C4-2B (cell line): ENCODE measurements around the gene MYO15A.

ENCODE experiments used
- H3K27ac ChIP-seq: fragments of 450-650 bp; 2 replicates; pipeline ENCODE4 v1.5.1; 2017
- ZFX ChIP-seq: fragments of 450-650 bp; IDR thresholded peaks from 2 replicates; pipeline ENCODE4 v1.6.1; 2017
- TF ChIP-seq, protein P1 (sequence below): fragments of 450-650 bp; conservative IDR thresholded peaks from 2 replicates; pipeline ENCODE4 v1.5.1; 2017; ENCODE audit warnings: mild to moderate bottlenecking

MYO15A gene

DNA sequence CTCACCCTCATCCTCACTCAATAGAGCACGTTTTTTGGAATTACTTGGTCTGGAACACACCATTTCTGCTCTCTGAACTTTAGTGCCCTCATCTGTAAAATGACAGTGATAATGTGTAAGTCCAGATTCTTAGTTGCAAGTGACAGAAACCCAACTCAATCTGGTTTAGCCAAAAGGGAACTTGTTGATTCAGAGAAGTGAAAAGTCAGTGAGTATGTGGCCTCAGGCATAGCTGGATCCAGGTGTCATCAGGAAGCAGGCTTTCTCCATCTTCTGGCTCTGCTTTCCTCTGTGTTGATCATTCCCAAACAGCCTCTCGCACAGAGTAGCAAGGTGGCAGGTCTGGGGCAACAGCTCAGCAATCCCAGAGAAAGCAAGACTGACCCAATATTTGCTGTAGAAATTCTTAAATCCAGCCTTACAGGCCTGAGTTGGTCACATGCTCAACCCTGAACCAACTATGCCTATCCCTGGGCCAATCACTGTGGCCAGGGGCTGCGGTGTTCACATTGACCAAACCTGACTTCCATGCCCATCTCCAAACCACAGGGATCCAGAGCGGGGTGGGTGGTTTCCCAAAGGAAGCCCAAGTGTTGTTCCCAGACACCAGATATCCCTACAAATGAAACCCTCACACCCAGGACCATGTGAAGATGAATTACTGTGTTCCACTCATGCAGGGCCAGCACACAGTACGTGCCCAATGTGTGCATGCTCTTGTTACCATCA is 51.7 kb downstream of the MYO15A start:
- no peak overlapping the region for H3K27ac ChIP-seq
- TF ChIP-seq, protein P1, sequence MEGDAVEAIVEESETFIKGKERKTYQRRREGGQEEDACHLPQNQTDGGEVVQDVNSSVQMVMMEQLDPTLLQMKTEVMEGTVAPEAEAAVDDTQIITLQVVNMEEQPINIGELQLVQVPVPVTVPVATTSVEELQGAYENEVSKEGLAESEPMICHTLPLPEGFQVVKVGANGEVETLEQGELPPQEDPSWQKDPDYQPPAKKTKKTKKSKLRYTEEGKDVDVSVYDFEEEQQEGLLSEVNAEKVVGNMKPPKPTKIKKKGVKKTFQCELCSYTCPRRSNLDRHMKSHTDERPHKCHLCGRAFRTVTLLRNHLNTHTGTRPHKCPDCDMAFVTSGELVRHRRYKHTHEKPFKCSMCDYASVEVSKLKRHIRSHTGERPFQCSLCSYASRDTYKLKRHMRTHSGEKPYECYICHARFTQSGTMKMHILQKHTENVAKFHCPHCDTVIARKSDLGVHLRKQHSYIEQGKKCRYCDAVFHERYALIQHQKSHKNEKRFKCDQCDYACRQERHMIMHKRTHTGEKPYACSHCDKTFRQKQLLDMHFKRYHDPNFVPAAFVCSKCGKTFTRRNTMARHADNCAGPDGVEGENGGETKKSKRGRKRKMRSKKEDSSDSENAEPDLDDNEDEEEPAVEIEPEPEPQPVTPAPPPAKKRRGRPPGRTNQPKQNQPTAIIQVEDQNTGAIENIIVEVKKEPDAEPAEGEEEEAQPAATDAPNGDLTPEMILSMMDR: no peak
- no peak for TF ChIP-seq ZFX

DNA sequence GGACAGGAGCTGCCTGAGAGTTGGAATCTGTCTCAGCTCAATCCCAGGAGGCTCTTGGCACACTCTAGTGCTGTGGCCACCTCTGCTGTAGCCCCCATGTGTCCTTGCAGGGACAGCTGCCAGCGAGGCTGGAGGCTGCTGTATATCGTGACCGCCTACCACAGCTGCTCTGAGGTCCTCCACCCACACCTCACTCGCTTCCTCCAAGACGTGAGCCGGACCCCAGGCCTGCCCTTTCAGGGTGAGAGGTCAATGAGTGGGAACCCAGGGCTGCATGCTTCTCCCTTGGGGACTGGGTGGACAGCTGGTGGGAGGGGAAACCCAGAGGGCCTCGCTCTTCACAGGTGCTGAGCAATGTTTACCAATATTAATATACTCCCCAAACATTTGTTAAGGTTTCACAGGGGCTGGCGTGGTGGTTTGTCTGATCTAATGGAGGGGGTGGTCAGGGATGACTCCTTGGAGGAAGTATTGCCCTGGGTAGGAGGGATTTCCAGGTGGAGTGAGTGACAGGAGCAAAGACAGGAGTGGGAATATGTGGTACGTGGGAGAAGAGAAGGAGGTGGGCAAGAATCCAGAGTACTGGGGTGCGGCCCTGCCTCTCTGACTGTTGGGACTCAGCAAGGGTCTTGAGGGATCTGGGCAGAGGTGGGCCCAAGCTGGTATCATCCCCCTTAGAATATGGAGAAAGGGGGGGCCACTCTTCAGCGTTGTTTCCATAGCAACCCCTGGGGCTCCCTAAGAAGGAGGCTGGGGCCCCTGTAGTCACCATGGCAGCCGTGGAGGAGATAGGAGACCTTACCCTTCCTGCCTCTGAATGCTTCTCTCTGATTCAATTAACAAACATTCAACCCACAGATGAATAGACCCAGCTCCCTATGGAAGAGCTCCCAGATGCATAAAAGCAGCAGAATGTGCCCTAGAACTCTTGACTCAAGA is 52.9 kb downstream of the MYO15A start:
- TF ChIP-seq ZFX: no peak
- TF ChIP-seq, protein P1: no peak
- H3K27ac ChIP-seq: no peak overlapping the region

DNA sequence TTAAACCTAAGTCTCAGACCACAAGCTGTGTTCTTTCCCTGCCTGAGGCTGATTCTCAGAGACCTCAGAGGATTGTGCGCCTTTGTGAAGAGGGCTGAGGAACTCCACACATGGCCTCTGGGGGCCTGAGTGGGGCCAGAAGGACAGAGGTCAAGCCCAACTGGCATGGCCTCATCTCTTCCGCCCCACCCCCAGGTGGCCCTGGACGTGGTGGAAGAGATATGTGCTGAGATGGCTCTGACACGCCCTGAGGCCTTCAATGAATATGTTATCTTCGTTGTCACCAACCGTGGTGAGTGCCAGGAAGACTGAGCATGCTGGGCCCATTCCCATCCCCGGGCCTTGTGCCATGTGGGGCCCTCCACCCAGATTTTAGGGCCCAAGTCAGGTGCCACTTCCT is 55.0 kb downstream of the MYO15A start:
- no peak for TF ChIP-seq ZFX
- TF ChIP-seq, protein P1: no peak
- H3K27ac ChIP-seq: no peak overlapping the region

DNA sequence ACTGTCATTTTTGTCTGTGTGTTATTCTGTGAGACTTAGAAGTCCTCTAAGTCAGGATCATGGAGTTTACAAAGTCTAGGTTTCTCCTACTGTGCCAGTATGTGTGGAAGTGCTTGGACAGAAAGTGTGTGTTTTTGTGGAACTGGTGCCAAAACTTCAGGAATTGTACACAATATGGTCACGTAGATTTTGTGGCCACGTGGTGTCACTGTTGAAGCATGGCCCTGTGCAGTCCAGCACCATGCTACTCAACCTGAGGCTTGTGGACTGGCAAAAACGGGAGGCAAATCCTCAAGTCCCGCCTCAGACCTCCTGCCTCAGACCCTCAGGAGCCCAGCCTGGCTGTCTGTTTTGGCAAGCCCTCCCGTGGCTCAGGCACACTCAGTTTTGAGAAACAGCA is 58.3 kb downstream of the MYO15A start:
- no peak overlapping the region for H3K27ac ChIP-seq
- TF ChIP-seq, protein P1: no peak; the same call in 1 of the 2 replicates
- TF ChIP-seq ZFX: no peak

DNA sequence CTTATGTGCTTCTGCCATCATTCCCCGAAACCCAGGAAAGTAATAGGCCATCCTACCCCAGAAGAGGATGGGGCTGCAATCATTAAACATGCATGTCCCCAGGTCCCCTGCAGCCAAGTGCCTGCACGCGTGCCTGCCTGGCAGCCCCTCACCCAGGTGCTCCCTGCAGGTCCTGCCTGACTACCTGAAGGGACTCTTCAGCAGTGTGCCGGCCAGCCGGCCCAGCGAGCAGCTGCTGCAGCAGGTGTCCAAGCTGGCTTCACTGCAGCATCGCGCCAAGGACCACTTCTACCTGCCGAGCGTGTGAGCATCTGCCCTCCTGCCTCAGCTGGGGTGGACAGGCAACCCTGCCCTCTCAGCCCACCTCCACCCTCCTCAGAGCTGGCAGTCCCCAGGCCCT is 58.9 kb downstream of the MYO15A start:
- TF ChIP-seq ZFX: no peak
- TF ChIP-seq, protein P1: no peak
- no peak overlapping the region for H3K27ac ChIP-seq

DNA sequence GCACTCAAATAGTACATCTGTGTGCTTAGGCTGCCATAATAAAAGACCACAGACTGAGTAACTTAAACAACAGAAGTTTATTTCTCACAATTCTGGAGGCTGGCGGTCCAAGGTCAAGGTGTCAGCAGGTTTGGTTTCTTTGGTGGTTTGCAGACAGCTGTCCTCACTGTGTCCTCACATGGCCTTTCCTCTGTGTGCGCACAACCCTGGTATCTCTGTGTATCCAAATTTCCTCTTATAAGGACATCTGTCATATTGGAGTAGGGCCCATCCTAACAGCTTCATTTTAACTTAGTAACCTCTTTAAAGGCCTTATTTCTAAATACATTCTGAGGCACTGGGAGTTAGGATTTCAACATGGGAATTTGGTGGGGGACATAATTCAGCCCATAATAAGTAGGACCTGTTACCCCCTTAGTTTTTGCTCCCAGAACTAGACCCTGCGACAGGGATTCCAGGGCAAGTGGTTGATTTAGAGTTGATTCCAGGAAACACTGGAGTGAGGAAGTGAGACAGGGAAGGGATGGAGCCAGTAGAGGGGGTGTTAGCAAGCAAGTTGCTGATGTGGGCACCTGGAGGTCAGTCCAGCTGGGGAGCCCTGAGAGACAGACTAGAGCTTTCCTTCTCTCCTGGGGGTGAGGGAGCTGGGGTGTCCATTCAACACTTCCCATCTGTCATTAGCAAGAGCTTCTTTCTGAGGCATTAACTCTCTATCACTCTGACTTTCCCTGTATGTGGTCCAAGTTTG is 64.1 kb downstream of the MYO15A start:
- TF ChIP-seq, protein P1: no peak
- TF ChIP-seq ZFX: no peak
- no peak overlapping the region for H3K27ac ChIP-seq
